ENCODE data around the gene HTR3A. TPM values are rescaled to one million over a fixed set of nuclear protein-coding genes. Genes with fewer than 3 reads are reported as not detected.
A peak's percentile ranks its signal among the peaks of the same experiment; 100 is the strongest.

The HTR3A gene
- total RNA-seq, 1 experiment from 2014 or later, result 0.21 TPM

- Histone ChIP-seq H3K4me1 (ENCODE audit: control insufficient read depth, insufficient read depth, low read length) (no peaks in the 10 kb centered on the region), H3K27me3 (ENCODE audit: control insufficient read depth, insufficient read depth, low read length) (no peaks in the 10 kb centered on the region), H3K4me3 (ENCODE audit: low read depth in 2 of 2, low read length in 2 of 2) (no peak overlapping the region), H3K27ac (ENCODE audit: low read length) (no peak overlapping the region), H3K36me3 (ENCODE audit: control insufficient read depth, insufficient read depth, low read length) (no peaks in the 10 kb centered on the region), H3K9me3 (ENCODE audit: control insufficient read depth, insufficient read depth, low read depth, low read length) (no peaks in the 10 kb centered on the region)
- TF ChIP-seq POLR2AphosphoS5 (IDR thresholded peaks at IDR 0.05; ENCODE audit: low read depth, low read length), result no peak
- TF ChIP-seq CTCF (IDR thresholded peaks at IDR 0.05), result no peak
- no peak for TF ChIP-seq REST (IDR thresholded peaks at IDR 0.05; ENCODE audit: insufficient read depth in 1 of 2, low read depth in 2 of 2, low read length in 1 of 2)
- no peak for TF ChIP-seq TCF7L2 (IDR thresholded peaks at IDR 0.05; ENCODE audit: low read depth, low read length)
- TF ChIP-seq SIN3A (IDR thresholded peaks at IDR 0.05; ENCODE audit: borderline replicate concordance, insufficient read depth, low read depth, low read length), result no peak
- DNase-seq (ENCODE audit: low read depth, low spot score) (no peak), ATAC-seq (no peak)
- intact Hi-C loops (cut with micrococcal nuclease; ENCODE audit: unreplicated experiment) (loop anchor here (5.0 kb wide), 1 partner anchor 95 kb away; no protein-coding TSS in a partner anchor), in situ Hi-C loops (cut with HindIII; ENCODE audit: low pct_unique_long_range_greater_than_20kb, low sequenced_read_pairs) (no loop called here)
- no TSS peak for BruUV-seq (replicated peaks)
- ChIA-PET CTCF (interaction anchor here (1.0 to 1.8 kb wide), 2 partner anchors 268 to 270 kb away, joined by 3 to 8 read pairs; no protein-coding TSS in a partner anchor), POLR2A (no interaction called here)
Observed at GRCh38 chr11:113992459-113993110, 17.7 kb downstream of the HTR3A start.

GRCh38 chr11:113994077-113994954 lies 19.4 kb downstream of the HTR3A start:
- H3K36me3 ChIP-seq (ENCODE audit: control insufficient read depth, insufficient read depth, low read length), result no peaks in the 10 kb centered on the region
- CTCF ChIA-PET, result interaction anchor here (0.5 to 2.9 kb wide), 9 partner anchors 9 to 270 kb away, joined by 3 to 22 read pairs (median 4); no protein-coding TSS in a partner anchor
- no TSS peak for BruUV-seq (replicated peaks)
- POLR2A ChIA-PET, result no interaction called here
- H3K4me3 ChIP-seq (ENCODE audit: low read depth in 2 of 2, low read length in 2 of 2), result no peak overlapping the region
- DNase-seq (ENCODE audit: low read depth, low spot score) (no peak), ATAC-seq (peak; percentile 75)
- in situ Hi-C loops (cut with HindIII; ENCODE audit: low pct_unique_long_range_greater_than_20kb, low sequenced_read_pairs), result no loop called here
- no peaks in the 10 kb centered on the region for H3K4me1 ChIP-seq (ENCODE audit: control insufficient read depth, insufficient read depth, low read length)
- peaks cover 2% of the 10 kb centered on the region; the same call in 1 of the 2 replicates for H3K27me3 ChIP-seq (ENCODE audit: control insufficient read depth, insufficient read depth, low read length)
- H3K27ac ChIP-seq (ENCODE audit: low read length), result no peak overlapping the region
- H3K9me3 ChIP-seq (ENCODE audit: control insufficient read depth, insufficient read depth, low read depth, low read length), result no peaks in the 10 kb centered on the region
- TF ChIP-seq SIN3A (IDR thresholded peaks at IDR 0.05; ENCODE audit: borderline replicate concordance, insufficient read depth, low read depth, low read length), result no peak
- no peak for TF ChIP-seq POLR2AphosphoS5 (IDR thresholded peaks at IDR 0.05; ENCODE audit: low read depth, low read length)
- TF ChIP-seq CTCF (IDR thresholded peaks at IDR 0.05), result peak; percentile 87
- TF ChIP-seq REST (IDR thresholded peaks at IDR 0.05; ENCODE audit: insufficient read depth in 1 of 2, low read depth in 2 of 2, low read length in 1 of 2), result no peak
- TF ChIP-seq TCF7L2 (IDR thresholded peaks at IDR 0.05; ENCODE audit: low read depth, low read length), result no peak
- intact Hi-C loops (cut with micrococcal nuclease; ENCODE audit: unreplicated experiment), result loop anchor here (1.0 to 5.0 kb wide), 2 partner anchors 97 to 267 kb away; no protein-coding TSS in a partner anchor

Measured in Panc1 (cell line).